ENCODE results near the gene SPOCK1. TPM values are rescaled to one million over a fixed set of nuclear protein-coding genes. Genes with fewer than 3 reads are reported as not detected.

Gene SPOCK1
- total RNA-seq, 2 experiments from 2014 or later: not detected

DNA sequence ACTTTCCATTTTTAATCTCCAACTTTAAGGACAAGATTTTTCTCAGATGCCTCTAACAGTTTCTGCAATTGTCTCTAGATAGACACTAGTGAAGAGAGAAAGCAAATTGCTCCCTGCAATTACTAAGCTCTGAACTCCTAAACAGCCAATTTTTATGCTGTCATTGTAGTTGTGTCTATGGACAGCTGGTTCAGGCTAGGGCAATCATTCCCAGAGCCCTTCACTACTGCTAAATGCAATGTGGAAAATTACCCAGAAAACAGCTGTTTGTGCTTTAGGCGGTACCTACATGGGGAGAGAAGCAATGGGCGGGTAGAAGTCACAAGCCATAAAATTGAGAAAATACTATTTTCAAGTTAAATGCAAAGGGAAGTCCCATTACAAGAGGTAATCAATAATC is 211.6 kb downstream of the SPOCK1 start:
- Mint-ChIP-seq H3K4me3 (no peak overlapping the region), H3K4me1 (ENCODE audit: low read depth) (no peaks in the 10 kb centered on the region), H3K9me3 (no peaks in the 10 kb centered on the region), H3K27ac (no peak overlapping the region), H3K27me3 (peaks cover 2% of the 10 kb centered on the region), H3K36me3 (ENCODE audit: low read depth) (no peaks in the 10 kb centered on the region)
- TF ChIP-seq, protein P1, sequence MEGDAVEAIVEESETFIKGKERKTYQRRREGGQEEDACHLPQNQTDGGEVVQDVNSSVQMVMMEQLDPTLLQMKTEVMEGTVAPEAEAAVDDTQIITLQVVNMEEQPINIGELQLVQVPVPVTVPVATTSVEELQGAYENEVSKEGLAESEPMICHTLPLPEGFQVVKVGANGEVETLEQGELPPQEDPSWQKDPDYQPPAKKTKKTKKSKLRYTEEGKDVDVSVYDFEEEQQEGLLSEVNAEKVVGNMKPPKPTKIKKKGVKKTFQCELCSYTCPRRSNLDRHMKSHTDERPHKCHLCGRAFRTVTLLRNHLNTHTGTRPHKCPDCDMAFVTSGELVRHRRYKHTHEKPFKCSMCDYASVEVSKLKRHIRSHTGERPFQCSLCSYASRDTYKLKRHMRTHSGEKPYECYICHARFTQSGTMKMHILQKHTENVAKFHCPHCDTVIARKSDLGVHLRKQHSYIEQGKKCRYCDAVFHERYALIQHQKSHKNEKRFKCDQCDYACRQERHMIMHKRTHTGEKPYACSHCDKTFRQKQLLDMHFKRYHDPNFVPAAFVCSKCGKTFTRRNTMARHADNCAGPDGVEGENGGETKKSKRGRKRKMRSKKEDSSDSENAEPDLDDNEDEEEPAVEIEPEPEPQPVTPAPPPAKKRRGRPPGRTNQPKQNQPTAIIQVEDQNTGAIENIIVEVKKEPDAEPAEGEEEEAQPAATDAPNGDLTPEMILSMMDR (IDR thresholded peaks at IDR 0.05): no peak
- ATAC-seq: no peak
- POLR2A ChIA-PET: no interaction called here
- intact Hi-C loops (cut with micrococcal nuclease): no loop called here
- CTCF ChIA-PET: no interaction called here
- DNase-seq: no peak

DNA sequence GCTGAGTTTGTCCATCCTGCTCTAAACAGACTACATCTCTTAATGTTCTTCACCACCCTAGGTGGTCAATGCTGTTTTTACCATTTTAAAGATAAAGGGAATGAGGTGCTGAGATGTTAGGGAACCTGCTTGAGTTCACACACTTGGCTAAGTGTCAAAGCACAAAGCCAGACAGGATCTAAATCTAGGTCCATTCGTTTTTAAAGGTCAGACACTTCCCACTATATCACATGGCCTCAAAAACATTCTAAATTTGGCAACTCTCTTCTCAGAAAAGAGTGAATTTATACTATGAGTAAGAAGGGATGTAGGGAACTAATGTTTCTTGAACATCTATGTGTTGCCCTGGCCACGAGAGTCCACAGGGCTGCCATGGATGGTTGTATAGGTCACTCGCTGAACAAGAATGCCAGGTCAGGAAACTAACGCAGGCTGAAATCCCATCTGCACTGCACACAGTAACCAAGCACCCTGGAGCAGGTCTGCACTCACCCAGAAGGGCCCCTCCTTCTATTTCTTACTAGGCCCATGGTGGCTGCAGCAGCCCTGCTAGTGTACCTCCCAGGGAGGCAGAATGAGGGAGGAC is 213.0 kb downstream of the SPOCK1 start:
- no peak for ATAC-seq
- Mint-ChIP-seq H3K36me3 (ENCODE audit: low read depth) (no peaks in the 10 kb centered on the region), H3K27ac (no peak overlapping the region), H3K9me3 (no peaks in the 10 kb centered on the region), H3K4me3 (no peak overlapping the region), H3K4me1 (ENCODE audit: low read depth) (no peaks in the 10 kb centered on the region), H3K27me3 (peaks cover 2% of the 10 kb centered on the region)
- intact Hi-C loops (cut with micrococcal nuclease): no loop called here
- POLR2A ChIA-PET: no interaction called here
- TF ChIP-seq, protein P1 (IDR thresholded peaks at IDR 0.05): no peak
- CTCF ChIA-PET: no interaction called here
- no peak for DNase-seq

DNA sequence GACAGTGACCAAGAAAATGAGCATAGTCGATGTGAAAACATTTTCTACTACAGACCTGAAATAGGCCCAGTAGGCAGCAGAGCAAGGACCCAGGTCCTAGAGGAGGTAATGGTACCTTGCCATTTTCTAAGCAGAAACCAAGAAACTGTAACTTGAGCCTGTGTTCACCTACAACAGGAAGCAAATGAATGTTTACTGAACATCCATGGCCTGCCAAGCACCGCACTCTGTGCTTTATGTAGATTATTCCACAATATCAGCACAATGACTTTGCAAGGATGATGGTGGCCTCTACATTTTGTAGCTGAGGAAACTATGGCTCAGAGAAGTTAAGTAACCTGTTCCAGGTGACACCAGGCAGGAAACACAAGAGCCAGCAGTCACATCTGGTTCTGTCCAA is 215.3 kb downstream of the SPOCK1 start:
- Mint-ChIP-seq H3K4me1 (ENCODE audit: low read depth) (no peaks in the 10 kb centered on the region), H3K4me3 (no peak overlapping the region), H3K36me3 (ENCODE audit: low read depth) (no peaks in the 10 kb centered on the region), H3K27ac (no peak overlapping the region), H3K9me3 (no peaks in the 10 kb centered on the region), H3K27me3 (peaks cover 2% of the 10 kb centered on the region)
- no peak for DNase-seq
- POLR2A ChIA-PET: no interaction called here
- CTCF ChIA-PET: interaction anchor here (2.1 kb wide), 1 partner anchor 36 kb away, joined by 7 read pairs; no protein-coding TSS in a partner anchor
- TF ChIP-seq, protein P1 (IDR thresholded peaks at IDR 0.05): no peak
- intact Hi-C loops (cut with micrococcal nuclease): no loop called here
- no peak for ATAC-seq

DNA sequence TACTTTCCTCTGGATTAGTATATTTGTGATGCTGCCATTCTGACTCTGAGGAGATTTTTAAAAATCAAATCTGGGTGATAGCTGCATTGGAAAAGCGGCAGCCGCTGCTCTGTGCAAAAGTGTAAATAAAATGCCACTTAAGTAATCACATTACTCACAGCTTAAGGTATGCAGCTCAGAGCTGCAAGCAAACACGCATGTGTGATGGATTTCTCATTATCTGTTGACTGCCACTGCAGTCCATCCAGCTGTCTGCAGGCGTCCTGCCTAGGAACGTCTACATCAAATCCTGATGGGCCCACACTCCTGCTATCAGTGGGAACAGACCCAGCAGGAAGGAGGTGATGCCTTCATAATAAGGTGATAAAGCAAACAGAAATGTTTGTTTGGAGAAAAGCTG is 216.9 kb downstream of the SPOCK1 start:
- Mint-ChIP-seq H3K27me3 (peaks cover 2% of the 10 kb centered on the region), H3K4me1 (ENCODE audit: low read depth) (no peaks in the 10 kb centered on the region), H3K4me3 (no peak overlapping the region), H3K36me3 (ENCODE audit: low read depth) (no peaks in the 10 kb centered on the region), H3K27ac (no peak overlapping the region), H3K9me3 (no peaks in the 10 kb centered on the region)
- DNase-seq (no peak), ATAC-seq (no peak)
- TF ChIP-seq, protein P1 (IDR thresholded peaks at IDR 0.05): no peak
- CTCF ChIA-PET: interaction anchor here (1.0 to 2.1 kb wide), 2 partner anchors 38 kb away, joined by 4 to 7 read pairs; no protein-coding TSS in a partner anchor
- POLR2A ChIA-PET: interaction anchor here (0.7 kb wide), 1 partner anchor 75 kb away, joined by 3 read pairs; no protein-coding TSS in a partner anchor
- intact Hi-C loops (cut with micrococcal nuclease): no loop called here

DNA sequence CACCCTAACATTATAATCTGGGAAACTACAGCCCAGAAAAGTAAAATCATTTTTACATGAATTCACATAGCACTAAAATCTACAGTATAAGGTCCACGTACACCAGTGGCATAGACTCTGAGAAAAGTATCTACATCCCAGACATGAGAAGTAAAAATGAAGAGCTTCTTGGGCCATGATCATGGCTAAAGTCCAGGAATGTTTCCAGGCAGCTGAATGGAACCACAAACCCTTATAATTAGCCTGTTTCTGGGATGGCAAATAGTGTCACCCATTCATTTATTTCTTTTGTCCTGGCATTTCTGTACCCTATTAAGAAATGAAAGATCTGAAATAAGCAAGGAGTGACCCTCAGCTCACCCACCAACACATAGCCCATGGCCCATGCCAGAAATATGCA is 217.9 kb downstream of the SPOCK1 start:
- H3K36me3 Mint-ChIP-seq (ENCODE audit: low read depth): no peaks in the 10 kb centered on the region
- H3K4me3 Mint-ChIP-seq: no peak overlapping the region
- peaks cover 2% of the 10 kb centered on the region for H3K27me3 Mint-ChIP-seq
- no peak for DNase-seq
- ATAC-seq: no peak
- ChIA-PET POLR2A (no interaction called here), CTCF (interaction anchor here (1.0 kb wide), 1 partner anchor 39 kb away, joined by 4 read pairs; no protein-coding TSS in a partner anchor)
- intact Hi-C loops (cut with micrococcal nuclease): no loop called here
- TF ChIP-seq, protein P1 (IDR thresholded peaks at IDR 0.05): no peak
- H3K27ac Mint-ChIP-seq: no peak overlapping the region
- H3K4me1 Mint-ChIP-seq (ENCODE audit: low read depth): no peaks in the 10 kb centered on the region
- H3K9me3 Mint-ChIP-seq: no peaks in the 10 kb centered on the region
